Measurements from ENCODE around the gene BABAM1. TPM values are rescaled to one million over a fixed set of nuclear protein-coding genes. Genes with fewer than 3 reads are reported as not detected.
A peak's percentile ranks its signal among the peaks of the same experiment; 100 is the strongest.

The BABAM1 gene
- total RNA-seq, 1 donor from 2014 or later, result 59.7 TPM

- Histone ChIP-seq H3K36me3 (peaks cover 0 to 15% of the 10 kb centered on the region in 2 donors), H3K27ac (no peak overlapping the region), H3K4me3 (no peak overlapping the region), H3K9me3 (no peaks in the 10 kb centered on the region), H3K4me1 (peaks cover 49% of the 10 kb centered on the region), H3K27me3 (no peaks in the 10 kb centered on the region)
- intact Hi-C loops (cut with DNase I), result no loop called here
- TF ChIP-seq POLR2AphosphoS5 (IDR thresholded peaks at IDR 0.05; ENCODE audit: insufficient read depth in 1 of 2, low read depth in 1 of 2) (no peak), POLR2A (IDR thresholded peaks at IDR 0.05) (no peak), CTCF (IDR thresholded peaks at IDR 0.05) (no peak)
- no peak for DNase-seq (ENCODE audit: extremely low spot score in 2 of 2)
These were observed 29.2 kb upstream of the BABAM1 start for GRCh38 chr19:17237747-17238706.

DNA sequence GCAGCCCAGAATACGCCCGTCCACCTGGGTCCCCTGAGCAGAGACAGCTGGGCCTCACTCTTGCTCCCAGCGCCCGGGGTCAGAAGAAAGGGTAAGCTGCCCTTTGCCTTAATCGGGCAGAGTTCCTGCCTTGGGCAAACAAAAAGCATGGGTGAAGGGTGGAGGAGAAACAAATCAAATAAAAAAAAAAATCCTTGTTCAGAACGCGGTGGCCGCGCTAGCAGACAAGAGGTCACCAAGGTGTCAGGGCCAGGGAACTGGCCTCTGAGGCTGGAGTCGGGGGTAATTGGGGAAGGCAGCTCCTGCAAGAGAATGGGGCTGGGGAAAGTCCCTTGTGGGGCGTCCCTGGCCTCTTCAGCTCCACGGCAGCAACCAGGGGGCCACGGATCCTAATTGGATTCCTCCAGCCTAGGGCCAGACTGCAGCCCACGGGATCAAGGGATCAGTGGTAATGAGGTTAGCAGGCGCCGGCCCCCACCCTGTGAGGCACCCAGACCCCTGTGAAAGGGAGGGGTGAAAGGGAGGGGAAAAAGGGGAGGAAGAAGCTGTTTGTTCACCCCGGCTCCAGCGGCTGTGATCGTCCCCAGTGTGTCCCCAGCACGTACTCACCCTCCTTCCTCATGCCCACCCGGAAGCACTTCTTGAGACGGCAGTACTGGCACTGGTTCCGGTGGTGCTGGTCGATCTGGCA, 27.0 kb upstream of the BABAM1 start:
- Histone ChIP-seq H3K9me3 (no peaks in the 10 kb centered on the region), H3K27ac (no peak overlapping the region), H3K4me1 (peaks cover 55% of the 10 kb centered on the region), H3K36me3 (peaks cover 0 to 15% of the 10 kb centered on the region in 2 donors), H3K27me3 (no peaks in the 10 kb centered on the region), H3K4me3 (no peak overlapping the region)
- TF ChIP-seq POLR2AphosphoS5 (IDR thresholded peaks at IDR 0.05; ENCODE audit: insufficient read depth in 1 of 2, low read depth in 1 of 2), result no peak
- intact Hi-C loops (cut with DNase I), result no loop called here
- no peak for DNase-seq (ENCODE audit: extremely low spot score in 2 of 2)

DNA sequence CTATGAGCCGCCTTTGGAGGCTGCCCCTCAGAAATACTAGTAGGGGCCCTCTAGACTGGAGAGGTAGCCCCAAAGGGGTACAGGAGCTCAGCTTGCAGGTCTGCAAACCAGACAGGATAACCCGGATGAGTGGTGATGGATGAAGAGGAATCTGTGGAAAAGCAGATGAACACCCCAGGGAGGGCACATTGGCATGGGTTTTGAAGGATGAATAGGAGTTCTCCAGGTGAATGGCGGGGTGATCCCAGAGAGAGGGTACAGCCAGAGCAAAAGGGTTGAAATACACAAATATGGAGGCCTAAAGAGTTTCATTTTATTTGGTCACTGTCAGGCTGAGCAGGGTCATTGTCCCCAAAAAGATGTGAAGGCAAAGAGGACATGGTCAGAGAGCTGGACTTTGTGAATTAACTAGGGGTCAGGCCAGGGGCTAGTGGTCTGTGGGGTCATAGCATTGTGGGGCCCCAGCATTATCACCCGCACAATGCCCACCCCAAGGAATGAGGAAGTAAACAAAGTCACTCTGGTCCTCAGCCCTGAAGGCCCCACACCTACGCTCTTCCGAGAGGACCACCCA, 26.3 kb upstream of the BABAM1 start:
- H3K27ac ChIP-seq, result no peak overlapping the region
- intact Hi-C loops (cut with DNase I), result no loop called here

DNA sequence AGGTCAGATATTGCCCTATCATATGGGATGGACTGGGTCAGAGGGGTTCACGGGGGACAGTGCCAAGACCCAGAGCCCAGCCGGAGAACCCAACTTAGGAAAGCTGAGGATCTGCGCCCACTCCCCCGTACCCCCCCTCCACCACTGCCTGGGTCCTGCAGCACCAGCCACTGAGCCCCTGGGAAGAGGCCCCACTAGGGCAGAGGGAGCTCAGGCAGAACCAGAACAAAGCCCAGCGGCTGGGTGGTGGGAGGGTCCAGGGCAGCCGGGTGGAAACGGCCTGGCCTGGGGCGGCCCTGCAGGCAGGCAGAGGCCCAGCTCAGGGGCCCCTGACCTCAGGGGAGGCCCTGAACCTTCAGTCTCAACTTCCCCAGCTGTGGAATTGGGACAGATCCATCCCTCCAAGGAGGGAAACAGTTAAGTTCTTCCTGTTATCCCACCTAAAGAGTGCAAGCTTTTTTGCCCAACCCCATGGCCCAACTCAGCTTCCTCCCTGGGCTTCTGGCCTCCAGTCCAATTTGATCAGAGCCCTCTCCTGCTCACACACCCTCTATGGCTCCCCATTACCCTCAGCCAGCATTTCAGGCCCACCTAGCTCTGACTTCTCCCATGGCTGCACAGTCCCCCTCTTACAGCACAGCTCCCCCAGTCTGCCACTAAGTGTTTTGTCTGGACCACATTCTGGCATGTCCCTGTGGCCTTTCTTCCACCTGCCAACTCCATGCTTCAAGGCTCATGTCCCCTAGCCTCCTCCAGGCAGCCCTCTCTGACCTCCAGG, 24.6 kb upstream of the BABAM1 start:
- H3K4me1 ChIP-seq, result peaks cover 47% of the 10 kb centered on the region
- H3K27ac ChIP-seq, result peak overlapping the region; percentile 85

More for the DNA sequence above, 26.3 kb upstream of the BABAM1 start:
- Histone ChIP-seq H3K4me3 (no peak overlapping the region), H3K9me3 (no peaks in the 10 kb centered on the region), H3K4me1 (peaks cover 49% of the 10 kb centered on the region), H3K27me3 (no peaks in the 10 kb centered on the region), H3K36me3 (peaks cover 0 to 15% of the 10 kb centered on the region in 2 donors)
- TF ChIP-seq CTCF (IDR thresholded peaks at IDR 0.05) (no peak), POLR2A (IDR thresholded peaks at IDR 0.05) (no peak), POLR2AphosphoS5 (IDR thresholded peaks at IDR 0.05; ENCODE audit: insufficient read depth in 1 of 2, low read depth in 1 of 2) (no peak)
- no peak for DNase-seq (ENCODE audit: extremely low spot score in 2 of 2)

More for the DNA sequence above, 24.6 kb upstream of the BABAM1 start:
- no peaks in the 10 kb centered on the region for H3K9me3 ChIP-seq
- no peak overlapping the region for H3K4me3 ChIP-seq
- H3K36me3 ChIP-seq, result peaks cover 0 to 15% of the 10 kb centered on the region in 2 donors
- no peak for TF ChIP-seq POLR2A (IDR thresholded peaks at IDR 0.05)
- no peak for TF ChIP-seq CTCF (IDR thresholded peaks at IDR 0.05)
- no peak for TF ChIP-seq POLR2AphosphoS5 (IDR thresholded peaks at IDR 0.05; ENCODE audit: insufficient read depth in 1 of 2, low read depth in 1 of 2)
- no peak for DNase-seq (ENCODE audit: extremely low spot score in 2 of 2)
- intact Hi-C loops (cut with DNase I), result no loop called here
- no peaks in the 10 kb centered on the region for H3K27me3 ChIP-seq

Measured in vagina (tissue), 2 donors.